ENCODE data around the gene NTN1.

The NTN1 gene

DNA sequence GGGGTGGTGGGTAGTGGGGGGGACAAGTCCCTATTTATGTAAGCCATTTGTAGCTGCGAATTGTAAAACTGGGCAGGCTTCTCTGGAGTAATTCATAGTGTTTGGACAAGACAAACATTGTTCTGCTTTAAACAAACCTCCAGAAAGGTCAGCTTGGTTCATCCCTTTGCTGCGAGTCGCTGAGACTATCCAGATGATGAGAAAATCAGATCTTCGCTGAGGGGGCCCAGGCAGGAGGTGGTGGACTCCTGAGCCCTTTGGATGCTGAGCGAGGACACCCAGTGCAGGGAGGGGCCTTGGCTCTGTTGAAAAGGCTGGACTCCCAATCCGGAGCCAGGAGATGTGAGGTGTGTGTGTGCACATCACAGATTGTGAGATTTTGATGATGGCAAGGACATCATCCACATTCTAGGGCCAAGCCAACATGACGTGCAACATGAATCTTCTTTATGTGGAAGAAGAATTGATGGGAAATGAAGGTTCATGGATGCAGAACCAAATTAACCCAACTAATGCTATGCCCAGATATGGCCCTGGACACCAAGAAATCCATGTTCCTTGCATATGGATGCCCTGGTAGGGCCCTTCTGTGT lies 15.0 kb upstream of the NTN1 start:
- DNase-seq (no peak), ATAC-seq (no peak)

DNA sequence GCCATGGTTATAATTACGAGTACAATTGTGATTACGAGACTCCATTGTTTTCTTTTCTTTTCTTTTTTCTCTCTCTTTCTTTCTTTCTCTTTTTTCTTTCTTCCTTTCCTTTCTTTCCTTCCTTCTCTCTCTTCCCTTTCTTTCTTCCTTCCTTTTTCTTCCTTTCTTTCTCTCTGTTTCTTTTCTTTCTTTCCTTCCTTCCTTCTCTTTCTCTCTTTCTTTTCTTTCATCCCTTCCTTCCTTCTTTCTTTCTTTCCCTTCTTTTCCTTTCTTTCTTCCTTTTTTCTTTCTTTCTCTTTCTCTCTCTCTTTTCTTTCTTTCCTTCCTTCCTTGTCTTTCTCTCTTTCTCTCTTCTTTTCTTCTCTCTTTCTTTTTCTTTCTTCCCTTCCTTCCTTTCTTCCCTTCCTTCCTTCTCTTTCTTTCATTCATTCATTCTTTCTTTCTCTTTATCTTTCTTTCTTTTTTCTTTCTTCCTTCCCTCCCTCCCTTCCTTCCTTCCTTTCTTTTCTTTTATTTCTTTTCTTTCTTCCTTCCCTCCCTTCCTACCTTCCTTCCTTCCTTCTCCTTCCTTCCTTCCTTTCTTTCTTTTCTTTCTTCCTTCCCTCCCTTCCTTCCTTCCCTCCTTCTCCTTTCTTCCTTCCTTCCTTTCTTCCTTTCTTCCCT lies 14.1 kb upstream of the NTN1 start:
- DNase-seq = no peak
- ATAC-seq = no peak

- DNase-seq (no peak), ATAC-seq (no peak)
These were observed 12.2 kb upstream of the NTN1 start for GRCh38 chr17:9009096-9009495.

DNA sequence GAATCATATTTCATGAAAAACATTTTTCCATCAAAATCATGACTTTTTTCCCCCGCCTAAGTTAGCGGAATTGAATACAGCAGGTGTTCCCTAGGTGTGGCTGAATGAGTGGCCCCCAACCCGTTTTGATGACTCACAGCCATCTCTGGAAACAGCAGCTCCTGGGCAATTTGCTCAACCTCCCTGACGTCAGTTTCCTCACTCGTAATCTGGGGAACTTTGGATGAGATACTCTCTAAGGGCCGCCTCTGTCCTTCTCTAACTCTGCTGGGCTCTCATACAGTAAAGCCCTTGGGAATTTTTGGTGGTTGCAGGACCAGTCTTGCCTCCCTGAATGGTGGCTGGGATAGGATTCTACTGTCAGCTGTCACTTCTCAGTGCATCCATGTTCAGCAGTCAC lies 11.6 kb upstream of the NTN1 start:
- ATAC-seq (no peak), DNase-seq (no peak)

DNA sequence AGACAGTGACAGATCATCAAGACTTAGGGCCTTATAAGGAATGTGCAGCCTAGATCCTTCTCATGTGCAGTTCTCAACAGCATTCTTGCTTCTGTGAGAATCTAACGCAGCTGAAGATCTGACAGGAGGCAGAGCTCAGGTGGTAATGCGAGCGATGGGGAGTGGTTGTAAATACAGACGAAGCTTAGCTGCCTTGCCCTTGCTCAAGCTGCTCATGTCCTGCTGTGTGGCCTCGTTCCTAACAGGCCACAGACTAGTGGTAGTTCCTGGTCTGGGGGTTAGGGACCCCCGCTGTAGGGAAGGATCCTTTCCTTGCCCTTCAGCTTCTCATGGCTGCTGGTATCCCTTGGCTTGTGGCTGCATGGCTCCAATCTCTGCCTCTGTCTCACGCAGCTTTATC lies 10.3 kb upstream of the NTN1 start:
- ATAC-seq (no peak), DNase-seq (no peak)

DNA sequence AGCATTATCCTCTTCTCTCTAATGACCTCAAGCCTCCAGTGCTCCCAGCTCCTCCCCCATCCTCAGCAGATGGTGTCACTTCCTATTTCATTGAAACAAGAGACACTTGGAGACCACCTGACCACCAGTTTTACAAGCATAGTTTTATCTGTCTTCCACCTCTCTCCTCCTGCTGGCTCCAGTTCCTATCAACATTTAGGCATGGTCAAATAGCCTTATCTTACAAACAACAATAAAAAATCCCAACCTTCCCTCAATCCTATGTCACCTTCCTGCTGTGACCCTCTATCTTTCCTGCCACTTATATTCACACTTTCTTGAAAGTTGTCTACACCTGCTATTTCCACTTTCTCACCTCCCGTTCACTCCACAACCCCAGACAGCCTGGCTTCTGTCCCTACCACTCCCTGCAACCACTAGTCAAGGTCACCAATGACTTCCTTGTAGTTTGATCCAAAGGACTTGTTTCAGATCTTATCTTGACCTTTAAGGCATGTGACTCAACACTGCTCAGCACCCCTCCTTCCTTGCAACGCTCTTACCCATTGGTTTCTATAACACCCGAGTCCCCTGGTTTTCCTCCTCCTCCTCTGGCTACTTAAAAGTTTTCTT lies 4.3 kb upstream of the NTN1 start:
- ATAC-seq (peak; percentile 51), DNase-seq (no peak)

GRCh38 chr17:9018726-9019125 lies 2.6 kb upstream of the NTN1 start:
- DNase-seq (no peak), ATAC-seq (no peak)

GRCh38 chr17:9020096-9020823 lies 1.1 kb upstream of the NTN1 start:
- DNase-seq (no peak), ATAC-seq (no peak)

DNA sequence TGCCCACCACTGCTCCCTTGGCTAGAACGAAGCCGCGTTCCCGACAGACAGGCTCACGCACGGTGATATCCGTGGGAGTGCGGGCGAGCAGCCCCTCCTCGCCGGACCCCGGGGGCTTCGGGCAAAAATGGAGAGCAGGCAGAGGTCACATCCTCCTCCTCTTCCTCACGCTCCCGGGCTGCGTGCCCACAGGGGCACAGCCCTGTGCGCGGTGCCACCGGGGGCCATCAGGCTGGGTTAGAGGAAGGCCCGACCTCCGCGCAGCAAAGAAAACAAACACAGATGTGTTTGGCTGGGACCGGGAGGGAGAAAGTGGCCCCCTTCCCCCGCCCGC lies 519 bp upstream of the NTN1 start:
- DNase-seq = no peak
- ATAC-seq = no peak

GRCh38 chr17:9021992-9022572 lies 772 bp downstream of the NTN1 start:
- peak; percentile 6 for ATAC-seq

GRCh38 chr17:9022573-9023391 lies 1.5 kb downstream of the NTN1 start:
- no peak for ATAC-seq
- DNase-seq = peak; percentile 12

More at GRCh38 chr17:9021992-9022572, 772 bp downstream of the NTN1 start:
- peak; percentile 19 for DNase-seq

DNA sequence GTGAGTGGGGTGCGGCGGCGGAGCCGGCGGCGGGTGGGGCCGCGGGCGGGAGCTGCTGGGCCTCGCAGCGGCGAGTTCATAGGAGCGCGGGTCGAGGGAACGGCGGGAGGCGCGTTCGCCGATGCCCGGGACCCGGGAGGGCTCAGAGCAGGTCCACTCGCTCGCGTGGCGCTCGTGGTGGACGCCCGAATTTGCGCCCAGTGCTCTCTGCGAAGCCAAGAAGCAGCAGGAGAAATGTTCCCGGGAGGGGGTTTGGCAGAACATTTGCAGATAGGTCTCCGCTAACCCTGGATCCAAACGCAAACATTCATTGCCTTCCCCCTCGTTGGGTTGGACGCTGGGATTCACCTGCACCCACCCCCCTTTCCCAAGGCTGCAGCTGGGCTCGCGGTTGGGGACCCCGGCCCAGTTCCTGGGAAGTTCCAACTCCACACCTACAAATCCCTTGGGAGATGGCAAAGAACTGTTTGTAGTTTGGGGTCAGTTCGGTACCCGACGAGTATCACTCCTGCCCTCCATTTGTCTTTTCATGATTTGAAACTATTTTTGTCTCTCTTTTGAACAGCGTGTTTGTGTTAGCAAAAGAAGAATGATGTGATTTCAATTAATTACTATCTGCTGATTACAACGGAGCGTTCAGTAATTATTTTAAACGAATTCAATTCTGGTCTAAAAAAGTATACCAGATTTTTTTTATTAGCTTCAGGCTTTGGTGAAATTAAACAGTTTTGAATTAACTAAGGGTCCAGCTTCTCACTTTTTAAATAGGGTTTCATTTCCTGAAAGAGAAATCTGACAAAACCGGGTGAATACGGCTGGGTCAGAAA lies 2.3 kb downstream of the NTN1 start:
- ATAC-seq (no peak), DNase-seq (peak; percentile 12)

DNA sequence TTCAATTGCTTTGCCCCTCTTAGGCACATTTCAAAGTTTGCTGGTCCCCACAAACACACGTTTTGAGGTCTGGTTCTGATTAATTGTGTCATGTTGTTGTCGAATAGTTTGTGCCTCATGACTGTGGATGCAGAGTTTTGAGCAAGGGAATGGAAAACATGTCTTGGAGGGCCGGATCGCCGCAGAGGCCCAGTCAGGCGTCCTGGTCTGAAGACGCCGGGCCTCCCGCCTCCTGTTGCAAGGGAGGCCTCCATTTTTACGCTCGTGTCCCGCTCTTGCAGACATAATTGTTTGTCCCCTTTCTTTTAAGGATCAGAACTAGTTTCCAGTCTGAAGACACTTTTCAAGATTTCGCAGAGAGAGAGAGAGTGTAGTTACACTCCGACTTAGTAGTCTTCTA lies 3.2 kb downstream of the NTN1 start:
- DNase-seq (no peak), ATAC-seq (no peak)

DNA sequence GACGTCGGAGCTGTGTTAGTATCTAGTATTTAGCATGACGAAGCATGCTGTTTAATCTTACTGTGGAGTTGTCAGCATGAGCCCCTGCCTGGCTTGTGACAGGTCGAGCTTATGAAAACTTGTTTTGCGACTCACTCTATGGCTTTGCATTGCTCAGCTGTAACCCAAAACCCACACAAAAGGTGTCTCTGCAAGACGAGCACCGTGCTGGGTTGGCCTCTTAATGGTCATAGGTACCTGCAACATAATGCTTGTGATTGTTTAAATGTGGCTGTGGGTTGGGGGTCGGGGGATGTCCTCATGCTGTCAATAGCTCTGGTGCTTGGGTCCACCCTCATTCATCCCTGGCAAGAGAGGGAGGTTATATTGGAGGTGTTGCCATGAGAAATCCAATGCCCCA lies 5.4 kb downstream of the NTN1 start:
- ATAC-seq (no peak), DNase-seq (no peak)

- ATAC-seq = no peak
- no peak for DNase-seq
These were observed 7.1 kb downstream of the NTN1 start for GRCh38 chr17:9028202-9028987.

GRCh38 chr17:9028988-9029570 lies 7.8 kb downstream of the NTN1 start:
- ATAC-seq = no peak
- DNase-seq = no peak

GRCh38 chr17:9032151-9032550 lies 10.8 kb downstream of the NTN1 start:
- ATAC-seq (no peak), DNase-seq (no peak)

- ATAC-seq = no peak
- no peak for DNase-seq
These were observed 11.3 kb downstream of the NTN1 start for GRCh38 chr17:9032583-9032982.

DNA sequence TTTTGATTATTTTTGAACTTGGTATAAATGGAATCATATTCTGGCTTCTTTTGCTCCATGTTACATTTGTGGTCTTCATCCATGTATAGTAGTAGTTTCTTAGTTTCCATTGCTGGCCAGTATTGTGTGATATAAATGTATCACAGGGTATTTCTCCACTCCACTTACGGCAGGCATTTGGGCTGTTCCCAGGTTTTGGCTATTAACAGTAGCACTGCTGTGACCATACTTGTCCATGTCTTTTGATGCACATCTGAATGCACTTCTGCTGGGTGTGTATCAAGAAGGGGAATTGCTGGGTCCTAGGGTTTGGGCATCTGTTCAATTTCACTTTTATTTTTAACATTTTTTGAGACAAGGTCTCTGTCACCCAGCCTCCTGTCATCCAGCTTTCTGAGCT lies 13.9 kb downstream of the NTN1 start:
- DNase-seq = no peak
- ATAC-seq = no peak

GRCh38 chr17:9036336-9036735 lies 15.0 kb downstream of the NTN1 start:
- no peak for ATAC-seq
- no peak for DNase-seq
